ENCODE data around the gene SLC25A27. TPM values are rescaled to one million over a fixed set of nuclear protein-coding genes. Genes with fewer than 3 reads are reported as not detected.

The SLC25A27 gene
- total and polyA plus RNA-seq, 2 experiments from 2014 or later, result 8.5 to 16.2 TPM

DNA sequence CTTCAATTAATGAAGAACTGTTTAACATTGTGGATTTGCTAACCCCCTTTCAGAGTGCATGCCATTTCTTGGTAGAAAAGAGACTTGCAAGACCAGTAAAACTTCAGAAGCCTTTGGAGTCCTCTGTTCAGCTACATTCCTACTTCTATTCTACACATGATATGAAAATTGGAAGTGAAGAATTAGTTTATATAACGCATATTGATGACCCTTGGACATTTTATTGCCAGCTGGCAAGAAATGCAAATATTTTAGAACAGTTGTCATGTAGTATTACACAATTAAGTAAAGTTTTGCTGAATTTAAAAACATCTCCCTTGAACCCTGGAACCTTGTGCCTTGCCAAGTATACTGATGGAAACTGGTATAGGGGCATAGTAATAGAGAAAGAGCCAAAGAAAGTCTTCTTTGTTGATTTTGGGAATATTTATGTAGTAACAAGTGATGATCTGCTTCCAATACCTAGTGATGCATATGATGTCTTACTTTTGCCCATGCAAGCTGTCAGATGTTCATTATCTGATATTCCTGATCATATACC, 38.2 kb downstream of the SLC25A27 start:
- Histone ChIP-seq H3K27me3 (ENCODE audit: insufficient read depth) (no peaks in the 10 kb centered on the region), H4K20me1 (replicated peaks; ENCODE audit: insufficient read depth) (no peaks in the 10 kb centered on the region), H3K4me1 (ENCODE audit: insufficient read depth) (no peaks in the 10 kb centered on the region), H3K4me3 (no peak overlapping the region), H2AFZ (no peak overlapping the region), H3K36me3 (ENCODE audit: insufficient read depth) (no peaks in the 10 kb centered on the region), H3K27ac (ENCODE audit: low read depth) (no peak overlapping the region), H3K4me2 (no peak overlapping the region), H3K9me2 (ENCODE audit: insufficient read depth) (no peaks in the 10 kb centered on the region), H3F3A (replicated peaks; ENCODE audit: low read depth) (no peaks in the 10 kb centered on the region), H3K79me2 (replicated peaks; ENCODE audit: insufficient read depth) (no peaks in the 10 kb centered on the region)
- H3K27me3 Mint-ChIP-seq (ENCODE audit: insufficient read depth, low read depth, poor library complexity), result peaks cover 6% of the 10 kb centered on the region
- no peaks in the 10 kb centered on the region for H3K9me3 Mint-ChIP-seq
- H3K4me3 Mint-ChIP-seq, result no peak overlapping the region
- no peaks in the 10 kb centered on the region for H3K4me1 Mint-ChIP-seq
- DNase-seq (ENCODE audit: low spot score) (no peak), ATAC-seq (no peak)
- H3K36me3 Mint-ChIP-seq (ENCODE audit: low read depth), result no peaks in the 10 kb centered on the region
- TF ChIP-seq POLR2AphosphoS5 (IDR thresholded peaks at IDR 0.05; ENCODE audit: low read depth), result no peak
- no peak for TF ChIP-seq NANOG (IDR thresholded peaks at IDR 0.05; ENCODE audit: borderline replicate concordance)
- H3K27ac Mint-ChIP-seq, result no peak overlapping the region

DNA sequence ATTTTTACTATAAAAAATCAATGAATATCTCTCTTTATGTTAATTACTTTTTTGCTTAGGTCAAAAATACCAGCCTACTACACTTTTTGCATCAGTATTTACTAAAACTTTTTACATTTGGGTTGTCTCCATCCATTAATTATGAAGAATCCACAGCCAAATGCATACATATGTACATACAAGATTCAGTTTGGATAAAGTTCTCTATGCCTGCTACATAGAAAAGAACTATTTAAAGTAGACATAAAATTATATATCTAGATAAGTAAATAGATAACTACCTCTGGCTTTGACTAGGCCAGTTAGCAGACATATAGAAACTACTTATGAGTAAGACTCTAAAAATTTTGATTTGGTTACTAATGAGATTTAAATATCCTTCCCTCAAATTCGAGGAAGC, 47.2 kb downstream of the SLC25A27 start:
- H3K79me2 ChIP-seq (replicated peaks; ENCODE audit: insufficient read depth), result no peaks in the 10 kb centered on the region
- no peak overlapping the region for H3K27ac ChIP-seq (ENCODE audit: low read depth)
- no peaks in the 10 kb centered on the region for H3K36me3 ChIP-seq (ENCODE audit: insufficient read depth)
- H3F3A ChIP-seq (replicated peaks; ENCODE audit: low read depth), result no peaks in the 10 kb centered on the region
- H3K4me1 Mint-ChIP-seq, result no peaks in the 10 kb centered on the region
- ATAC-seq (no peak), DNase-seq (ENCODE audit: low spot score) (no peak)
- H3K4me2 ChIP-seq, result no peak overlapping the region
- no peak overlapping the region for H3K4me3 ChIP-seq
- peaks cover under 1% of the 10 kb centered on the region; the same call in 1 of the 2 replicates for H3K4me1 ChIP-seq (ENCODE audit: insufficient read depth)
- H3K27me3 ChIP-seq (ENCODE audit: insufficient read depth), result no peaks in the 10 kb centered on the region
- no peak overlapping the region for H2AFZ ChIP-seq
- H4K20me1 ChIP-seq (replicated peaks; ENCODE audit: insufficient read depth), result no peaks in the 10 kb centered on the region
- H3K9me2 ChIP-seq (ENCODE audit: insufficient read depth), result no peaks in the 10 kb centered on the region
- no peaks in the 10 kb centered on the region for H3K9me3 Mint-ChIP-seq
- no peaks in the 10 kb centered on the region for H3K36me3 Mint-ChIP-seq (ENCODE audit: low read depth)
- H3K27ac Mint-ChIP-seq, result no peak overlapping the region
- H3K4me3 Mint-ChIP-seq, result no peak overlapping the region
- no peaks in the 10 kb centered on the region for H3K27me3 Mint-ChIP-seq (ENCODE audit: insufficient read depth, low read depth, poor library complexity)
- TF ChIP-seq ZNF114 (CRISPR knock-in tag; IDR thresholded peaks at IDR 0.05) (no peak), JUNB (IDR thresholded peaks at IDR 0.05; ENCODE audit: unreplicated experiment) (no peak), CREB1 (CRISPR knock-in tag; IDR thresholded peaks at IDR 0.05; ENCODE audit: low read depth) (no peak), EZH2 (IDR thresholded peaks at IDR 0.05; ENCODE audit: low read depth, unreplicated experiment) (no peak), ZNF331 (CRISPR knock-in tag; IDR thresholded peaks at IDR 0.05; ENCODE audit: low read depth) (no peak), POLR2AphosphoS5 (IDR thresholded peaks at IDR 0.05; ENCODE audit: low read depth) (no peak), EZH2phosphoT487 (IDR thresholded peaks at IDR 0.05; ENCODE audit: unreplicated experiment) (no peak)
- TF ChIP-seq, protein P1, sequence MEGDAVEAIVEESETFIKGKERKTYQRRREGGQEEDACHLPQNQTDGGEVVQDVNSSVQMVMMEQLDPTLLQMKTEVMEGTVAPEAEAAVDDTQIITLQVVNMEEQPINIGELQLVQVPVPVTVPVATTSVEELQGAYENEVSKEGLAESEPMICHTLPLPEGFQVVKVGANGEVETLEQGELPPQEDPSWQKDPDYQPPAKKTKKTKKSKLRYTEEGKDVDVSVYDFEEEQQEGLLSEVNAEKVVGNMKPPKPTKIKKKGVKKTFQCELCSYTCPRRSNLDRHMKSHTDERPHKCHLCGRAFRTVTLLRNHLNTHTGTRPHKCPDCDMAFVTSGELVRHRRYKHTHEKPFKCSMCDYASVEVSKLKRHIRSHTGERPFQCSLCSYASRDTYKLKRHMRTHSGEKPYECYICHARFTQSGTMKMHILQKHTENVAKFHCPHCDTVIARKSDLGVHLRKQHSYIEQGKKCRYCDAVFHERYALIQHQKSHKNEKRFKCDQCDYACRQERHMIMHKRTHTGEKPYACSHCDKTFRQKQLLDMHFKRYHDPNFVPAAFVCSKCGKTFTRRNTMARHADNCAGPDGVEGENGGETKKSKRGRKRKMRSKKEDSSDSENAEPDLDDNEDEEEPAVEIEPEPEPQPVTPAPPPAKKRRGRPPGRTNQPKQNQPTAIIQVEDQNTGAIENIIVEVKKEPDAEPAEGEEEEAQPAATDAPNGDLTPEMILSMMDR (conservative IDR thresholded peaks at IDR 0.05; ENCODE audit: low read depth in 2 of 2), result no peak
- TF ChIP-seq, protein P2, sequence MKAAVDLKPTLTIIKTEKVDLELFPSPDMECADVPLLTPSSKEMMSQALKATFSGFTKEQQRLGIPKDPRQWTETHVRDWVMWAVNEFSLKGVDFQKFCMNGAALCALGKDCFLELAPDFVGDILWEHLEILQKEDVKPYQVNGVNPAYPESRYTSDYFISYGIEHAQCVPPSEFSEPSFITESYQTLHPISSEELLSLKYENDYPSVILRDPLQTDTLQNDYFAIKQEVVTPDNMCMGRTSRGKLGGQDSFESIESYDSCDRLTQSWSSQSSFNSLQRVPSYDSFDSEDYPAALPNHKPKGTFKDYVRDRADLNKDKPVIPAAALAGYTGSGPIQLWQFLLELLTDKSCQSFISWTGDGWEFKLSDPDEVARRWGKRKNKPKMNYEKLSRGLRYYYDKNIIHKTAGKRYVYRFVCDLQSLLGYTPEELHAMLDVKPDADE (IDR thresholded peaks at IDR 0.05), result no peak
- TF ChIP-seq, protein P3, sequence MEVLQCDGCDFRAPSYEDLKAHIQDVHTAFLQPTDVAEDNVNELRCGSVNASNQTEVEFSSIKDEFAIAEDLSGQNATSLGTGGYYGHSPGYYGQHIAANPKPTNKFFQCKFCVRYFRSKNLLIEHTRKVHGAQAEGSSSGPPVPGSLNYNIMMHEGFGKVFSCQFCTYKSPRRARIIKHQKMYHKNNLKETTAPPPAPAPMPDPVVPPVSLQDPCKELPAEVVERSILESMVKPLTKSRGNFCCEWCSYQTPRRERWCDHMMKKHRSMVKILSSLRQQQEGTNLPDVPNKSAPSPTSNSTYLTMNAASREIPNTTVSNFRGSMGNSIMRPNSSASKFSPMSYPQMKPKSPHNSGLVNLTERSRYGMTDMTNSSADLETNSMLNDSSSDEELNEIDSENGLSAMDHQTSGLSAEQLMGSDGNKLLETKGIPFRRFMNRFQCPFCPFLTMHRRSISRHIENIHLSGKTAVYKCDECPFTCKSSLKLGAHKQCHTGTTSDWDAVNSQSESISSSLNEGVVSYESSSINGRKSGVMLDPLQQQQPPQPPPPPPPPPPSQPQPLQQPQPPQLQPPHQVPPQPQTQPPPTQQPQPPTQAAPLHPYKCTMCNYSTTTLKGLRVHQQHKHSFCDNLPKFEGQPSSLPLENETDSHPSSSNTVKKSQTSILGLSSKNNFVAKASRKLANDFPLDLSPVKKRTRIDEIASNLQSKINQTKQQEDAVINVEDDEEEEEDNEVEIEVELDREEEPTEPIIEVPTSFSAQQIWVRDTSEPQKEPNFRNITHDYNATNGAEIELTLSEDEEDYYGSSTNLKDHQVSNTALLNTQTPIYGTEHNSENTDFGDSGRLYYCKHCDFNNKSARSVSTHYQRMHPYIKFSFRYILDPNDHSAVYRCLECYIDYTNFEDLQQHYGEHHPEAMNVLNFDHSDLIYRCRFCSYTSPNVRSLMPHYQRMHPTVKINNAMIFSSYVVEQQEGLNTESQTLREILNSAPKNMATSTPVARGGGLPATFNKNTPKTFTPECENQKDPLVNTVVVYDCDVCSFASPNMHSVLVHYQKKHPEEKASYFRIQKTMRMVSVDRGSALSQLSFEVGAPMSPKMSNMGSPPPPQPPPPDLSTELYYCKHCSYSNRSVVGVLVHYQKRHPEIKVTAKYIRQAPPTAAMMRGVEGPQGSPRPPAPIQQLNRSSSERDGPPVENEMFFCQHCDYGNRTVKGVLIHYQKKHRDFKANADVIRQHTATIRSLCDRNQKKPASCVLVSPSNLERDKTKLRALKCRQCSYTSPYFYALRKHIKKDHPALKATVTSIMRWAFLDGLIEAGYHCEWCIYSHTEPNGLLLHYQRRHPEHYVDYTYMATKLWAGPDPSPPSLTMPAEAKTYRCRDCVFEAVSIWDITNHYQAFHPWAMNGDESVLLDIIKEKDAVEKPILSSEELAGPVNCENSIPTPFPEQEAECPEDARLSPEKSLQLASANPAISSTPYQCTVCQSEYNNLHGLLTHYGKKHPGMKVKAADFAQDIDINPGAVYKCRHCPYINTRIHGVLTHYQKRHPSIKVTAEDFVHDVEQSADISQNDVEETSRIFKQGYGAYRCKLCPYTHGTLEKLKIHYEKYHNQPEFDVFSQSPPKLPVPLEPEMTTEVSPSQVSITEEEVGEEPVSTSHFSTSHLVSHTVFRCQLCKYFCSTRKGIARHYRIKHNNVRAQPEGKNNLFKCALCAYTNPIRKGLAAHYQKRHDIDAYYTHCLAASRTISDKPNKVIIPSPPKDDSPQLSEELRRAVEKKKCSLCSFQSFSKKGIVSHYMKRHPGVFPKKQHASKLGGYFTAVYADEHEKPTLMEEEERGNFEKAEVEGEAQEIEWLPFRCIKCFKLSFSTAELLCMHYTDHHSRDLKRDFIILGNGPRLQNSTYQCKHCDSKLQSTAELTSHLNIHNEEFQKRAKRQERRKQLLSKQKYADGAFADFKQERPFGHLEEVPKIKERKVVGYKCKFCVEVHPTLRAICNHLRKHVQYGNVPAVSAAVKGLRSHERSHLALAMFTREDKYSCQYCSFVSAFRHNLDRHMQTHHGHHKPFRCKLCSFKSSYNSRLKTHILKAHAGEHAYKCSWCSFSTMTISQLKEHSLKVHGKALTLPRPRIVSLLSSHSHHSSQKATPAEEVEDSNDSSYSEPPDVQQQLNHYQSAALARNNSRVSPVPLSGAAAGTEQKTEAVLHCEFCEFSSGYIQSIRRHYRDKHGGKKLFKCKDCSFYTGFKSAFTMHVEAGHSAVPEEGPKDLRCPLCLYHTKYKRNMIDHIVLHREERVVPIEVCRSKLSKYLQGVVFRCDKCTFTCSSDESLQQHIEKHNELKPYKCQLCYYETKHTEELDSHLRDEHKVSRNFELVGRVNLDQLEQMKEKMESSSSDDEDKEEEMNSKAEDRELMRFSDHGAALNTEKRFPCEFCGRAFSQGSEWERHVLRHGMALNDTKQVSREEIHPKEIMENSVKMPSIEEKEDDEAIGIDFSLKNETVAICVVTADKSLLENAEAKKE (CRISPR knock-in tag; IDR thresholded peaks at IDR 0.05), result no peak

All from GM23338 (cell line).